ENCODE measurements around the gene UTP18.
"Not testable (repeated sequence)": the region's sequence is repeated elsewhere in the genome, so short reads cannot be mapped to it uniquely, and the experiment has no call there.

The UTP18 gene

DNA sequence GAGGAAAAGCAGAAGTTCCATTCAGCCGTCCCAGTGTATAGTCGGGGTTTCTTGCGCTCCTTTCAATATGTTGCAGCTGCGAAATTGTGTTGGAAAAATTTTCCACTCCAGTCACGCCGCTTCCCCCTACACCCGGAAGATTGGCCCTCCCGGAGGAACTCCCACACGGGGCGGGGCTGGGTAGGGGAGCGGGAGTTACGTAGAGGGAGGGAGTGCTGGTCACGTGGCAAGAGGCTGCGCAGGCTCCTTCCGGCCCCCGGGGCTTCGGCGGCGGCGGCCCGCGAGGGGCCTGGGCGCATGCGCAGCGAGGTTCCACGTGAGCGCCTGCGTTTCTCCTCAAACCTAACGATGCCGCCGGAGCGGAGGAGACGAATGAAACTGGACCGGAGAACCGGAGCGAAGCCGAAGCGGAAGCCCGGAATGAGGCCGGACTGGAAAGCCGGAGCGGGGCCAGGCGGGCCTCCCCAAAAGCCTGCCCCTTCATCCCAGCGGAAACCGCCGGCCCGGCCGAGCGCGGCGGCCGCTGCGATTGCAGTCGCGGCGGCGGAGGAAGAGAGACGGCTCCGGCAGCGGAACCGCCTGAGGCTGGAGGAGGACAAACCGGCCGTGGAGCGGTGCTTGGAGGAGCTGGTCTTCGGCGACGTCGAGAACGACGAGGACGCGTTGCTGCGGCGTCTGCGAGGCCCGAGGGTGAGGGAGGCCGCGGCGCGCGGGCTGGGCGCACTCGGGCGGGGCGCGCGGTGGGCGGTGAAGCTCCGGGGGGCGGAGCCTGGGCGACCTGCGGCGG lies at the start of gene UTP18:
UTP18 (plus strand) TSS at position 310 of the 787 bp plus-strand sequence; CDS start at position 349, 39 bp downstream.
- DNase-seq = peak; percentile 99

DNA sequence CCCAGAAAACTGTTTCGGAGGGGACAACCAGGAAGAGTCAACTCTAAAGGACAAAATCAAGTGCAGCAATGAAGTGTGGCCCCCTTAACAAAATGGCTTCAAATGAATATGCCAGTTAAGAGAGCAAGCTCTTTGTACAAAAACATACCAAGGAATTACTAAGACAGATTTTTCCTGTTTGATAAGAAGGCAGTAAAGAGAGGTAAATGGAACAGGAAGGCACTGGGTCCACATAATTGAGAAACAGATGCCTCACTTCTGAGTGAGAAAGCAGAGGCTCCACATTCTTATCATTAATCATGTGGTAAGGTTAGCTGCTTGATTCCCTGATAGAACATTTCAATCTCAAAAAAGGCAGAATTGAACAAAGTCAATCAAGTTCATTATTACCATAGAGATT lies 45.4 kb upstream of the UTP18 start:
- no peak for DNase-seq

DNA sequence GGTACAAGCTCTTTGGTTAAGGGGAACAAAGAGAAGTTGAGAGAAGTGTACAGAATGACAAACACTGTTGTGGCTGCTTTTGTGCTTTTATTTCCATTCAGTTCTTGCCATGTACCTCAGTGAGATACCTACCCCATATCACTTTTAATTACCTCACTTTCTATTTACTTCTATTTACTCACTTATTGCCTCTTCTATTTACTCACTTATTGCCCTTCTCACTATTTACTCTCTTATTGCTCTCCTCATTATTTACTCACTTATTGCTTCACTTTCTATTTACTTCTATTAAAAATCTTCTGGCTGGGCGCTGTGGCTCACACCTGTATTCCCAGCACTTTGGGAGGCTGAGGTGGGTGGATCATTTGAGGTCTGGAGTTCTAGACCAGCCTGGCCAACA lies 42.4 kb upstream of the UTP18 start:
- no peak for DNase-seq

DNA sequence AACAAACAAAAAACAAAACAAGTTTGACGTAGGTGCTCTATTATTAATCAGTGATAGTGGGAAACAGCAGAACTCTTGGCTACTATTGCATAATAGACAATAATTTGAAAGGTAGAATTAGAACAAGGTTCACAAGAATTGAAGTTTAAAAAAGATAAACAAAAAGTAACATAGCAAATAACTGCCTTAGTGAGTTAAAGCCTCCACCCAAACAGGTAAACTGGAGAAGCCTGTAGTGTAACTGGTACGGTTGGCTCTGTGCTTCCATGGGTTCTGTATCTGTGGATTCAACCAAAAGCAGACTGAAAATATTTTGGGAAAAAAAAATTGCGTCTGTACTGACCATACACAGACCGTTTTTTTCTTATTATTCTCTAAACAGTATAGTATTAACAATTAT lies 39.0 kb upstream of the UTP18 start:
- DNase-seq = no peak

DNA sequence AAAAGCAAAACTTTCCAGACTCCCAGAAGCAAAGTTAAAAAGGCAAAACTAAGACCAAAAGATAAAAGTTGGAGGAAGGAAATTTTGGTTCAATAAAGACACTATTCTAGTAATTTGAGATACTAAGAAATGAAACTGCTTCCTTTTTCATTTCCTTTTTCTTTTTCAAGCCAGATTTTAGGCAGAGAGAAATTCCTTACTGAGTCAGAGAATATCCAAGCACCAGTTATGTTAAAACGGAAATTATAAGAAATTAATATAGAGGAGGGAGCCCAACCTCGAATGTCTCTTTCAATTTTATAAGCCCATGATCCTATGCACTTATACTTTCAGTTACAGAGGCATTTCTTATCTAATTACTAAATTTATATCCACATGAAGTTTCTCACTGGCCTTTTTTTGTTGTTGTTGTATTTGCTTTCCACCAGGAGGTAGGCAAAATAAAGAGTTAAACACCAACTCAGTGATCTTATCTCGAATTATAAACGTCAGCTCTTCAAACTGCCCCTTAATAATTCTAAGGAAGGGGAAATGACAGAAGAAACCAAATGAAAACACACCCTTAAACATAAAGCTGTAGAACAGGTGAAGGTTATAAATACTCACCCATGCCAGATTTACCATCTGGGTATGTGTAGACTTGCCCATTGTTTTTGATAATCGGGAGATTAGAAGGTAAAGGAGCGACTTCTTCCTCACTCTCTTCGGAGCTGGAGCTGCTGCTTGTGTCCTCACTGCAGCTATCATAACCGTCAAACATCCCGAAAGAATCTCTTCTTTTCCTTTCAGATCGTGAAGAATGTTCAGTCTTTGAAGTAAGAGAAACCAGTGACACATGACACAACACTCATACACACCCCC lies 35.7 kb upstream of the UTP18 start:
- no peak for DNase-seq

DNA sequence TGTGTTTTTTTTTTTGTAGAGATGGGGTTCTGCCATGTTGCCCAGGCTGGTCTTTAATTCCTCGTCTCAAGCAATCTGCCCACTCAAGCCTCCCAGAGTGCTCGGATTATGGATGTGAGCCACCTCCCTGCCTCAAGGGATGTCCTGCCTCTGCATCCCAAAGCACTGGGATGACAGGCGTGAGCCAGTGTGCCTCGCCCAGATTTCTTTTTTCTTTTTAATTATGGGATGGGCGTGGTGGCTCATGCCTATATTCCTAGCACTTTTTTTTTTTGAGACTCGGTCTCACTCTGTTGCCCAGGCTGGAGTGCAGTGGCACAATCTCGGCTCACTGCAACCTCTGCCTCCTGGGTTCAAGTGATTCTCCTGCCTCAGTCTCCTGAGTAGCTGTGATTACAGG lies 34.8 kb upstream of the UTP18 start:
- not testable (repeated sequence) for DNase-seq

DNA sequence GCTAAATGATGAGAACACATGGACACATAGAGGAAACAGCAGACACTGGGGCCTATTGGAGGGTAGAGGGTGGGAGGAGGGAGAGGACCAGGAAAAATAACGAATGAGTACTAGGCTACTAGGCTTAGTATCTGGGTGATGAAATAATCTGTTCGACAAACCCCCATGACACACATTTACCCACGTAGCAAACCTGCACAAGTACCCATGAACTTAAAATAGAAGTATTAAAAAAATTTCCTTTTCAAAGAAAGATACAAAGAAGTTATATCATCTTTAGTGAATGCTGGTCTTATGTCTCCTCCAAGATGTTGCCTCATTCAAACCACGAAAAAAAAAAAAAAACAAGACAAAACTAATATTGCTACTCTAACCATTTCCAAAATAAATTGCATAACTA lies 32.2 kb upstream of the UTP18 start:
- no peak for DNase-seq

DNA sequence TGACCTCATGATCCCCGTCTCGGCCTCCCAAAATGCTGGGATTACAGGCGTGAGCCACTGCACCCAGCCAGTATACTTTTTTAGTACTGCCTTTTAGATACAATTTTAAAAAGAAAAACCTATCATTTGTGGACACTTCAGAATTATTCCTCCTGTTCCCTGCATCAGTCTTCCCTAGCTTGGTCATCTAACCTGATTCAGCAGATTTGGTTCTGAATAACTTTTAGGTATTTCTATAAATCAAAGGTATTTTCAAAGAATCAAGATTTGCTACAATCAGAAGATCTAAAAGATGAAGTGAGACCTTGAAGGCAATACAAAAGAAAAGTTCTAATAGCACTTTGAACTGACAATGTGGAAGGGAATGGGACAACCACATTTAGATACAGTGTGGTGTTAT lies 30.5 kb upstream of the UTP18 start:
- no peak for DNase-seq

DNA sequence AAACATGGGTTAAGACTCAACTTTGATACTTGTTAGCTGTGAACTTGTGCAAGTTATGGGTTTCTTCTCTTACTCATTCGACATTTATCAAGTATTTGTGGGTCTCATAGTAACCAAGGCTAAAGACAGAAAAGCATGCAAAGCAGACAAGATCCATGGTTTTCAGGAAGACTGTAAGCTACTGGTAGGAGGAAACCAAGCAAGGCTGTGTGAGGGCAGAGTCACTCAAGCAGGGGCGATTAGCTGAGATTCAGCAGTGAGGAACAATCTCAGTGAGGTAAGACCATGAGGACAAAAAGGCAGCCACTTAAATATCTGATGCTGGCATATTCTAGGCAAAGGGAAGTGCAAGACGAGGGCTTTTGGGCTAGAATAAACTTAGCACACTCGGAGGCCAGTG lies 30.0 kb upstream of the UTP18 start:
- no peak for DNase-seq

DNA sequence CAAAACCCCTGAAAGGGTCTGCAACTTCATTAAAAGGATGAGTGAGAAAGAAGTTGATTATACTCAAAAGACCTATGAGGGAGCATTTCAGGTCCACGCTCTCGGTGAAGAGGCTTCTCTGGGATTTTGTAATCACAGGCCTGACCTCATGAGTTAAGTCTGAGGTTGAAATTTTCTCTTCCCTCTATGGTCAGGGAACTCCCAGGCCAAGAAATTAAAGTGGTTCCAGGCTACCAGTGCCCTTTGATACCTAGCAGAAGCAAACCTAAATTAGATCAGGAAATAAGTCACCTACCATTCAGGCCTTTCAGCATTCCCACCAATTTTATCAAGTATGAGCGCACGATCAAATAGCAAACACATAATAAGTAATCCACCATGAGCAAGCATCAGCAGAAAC lies 28.3 kb upstream of the UTP18 start:
- no peak for DNase-seq

DNA sequence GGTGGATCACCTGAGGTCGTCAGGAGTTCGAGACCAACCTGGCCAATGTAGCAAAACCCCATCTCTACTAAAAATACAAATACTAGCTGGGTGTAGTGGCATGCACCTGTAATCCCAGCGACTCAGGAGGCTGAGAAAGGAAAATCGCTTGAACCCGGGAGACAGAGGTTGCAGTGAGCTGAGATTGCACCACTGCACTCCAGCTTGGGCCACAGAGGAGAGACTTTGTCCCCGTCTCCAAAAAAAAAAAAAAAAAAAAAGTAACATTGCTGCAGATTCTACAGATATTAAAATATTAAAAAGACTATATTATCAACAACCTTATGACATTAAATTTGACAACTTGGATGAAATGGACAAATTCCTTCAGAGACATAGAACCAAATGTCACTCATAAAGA lies 26.2 kb upstream of the UTP18 start:
- no peak for DNase-seq

DNA sequence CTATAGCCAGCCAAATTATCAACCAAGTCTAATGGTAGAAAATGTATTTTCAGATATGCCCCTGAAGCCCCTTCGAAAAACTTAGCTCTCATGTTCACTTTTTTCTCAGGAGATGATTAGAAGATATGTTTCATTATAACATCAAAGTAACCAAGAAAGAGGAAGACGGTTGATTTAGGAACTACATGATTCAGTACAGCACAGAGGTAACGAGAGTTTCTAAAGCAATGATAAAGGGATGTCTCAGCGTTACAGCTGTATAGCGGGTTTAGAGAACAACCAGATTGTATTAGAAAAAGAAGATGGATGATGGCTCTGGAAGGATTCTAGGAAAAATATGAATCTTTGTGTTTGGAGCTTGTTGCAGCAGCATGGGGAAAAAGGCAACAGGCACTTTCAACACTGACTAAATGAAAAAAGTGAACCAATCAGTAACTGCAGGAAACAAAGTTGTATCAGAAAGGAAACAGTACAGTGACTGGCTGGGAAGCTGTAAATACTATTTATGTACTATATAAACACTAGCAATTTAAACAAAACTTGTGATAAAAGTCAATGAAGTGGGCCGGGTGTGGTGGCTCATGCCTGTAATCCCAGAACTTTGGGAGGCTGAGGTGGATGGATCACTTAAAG lies 22.0 kb upstream of the UTP18 start:
- no peak for DNase-seq

DNA sequence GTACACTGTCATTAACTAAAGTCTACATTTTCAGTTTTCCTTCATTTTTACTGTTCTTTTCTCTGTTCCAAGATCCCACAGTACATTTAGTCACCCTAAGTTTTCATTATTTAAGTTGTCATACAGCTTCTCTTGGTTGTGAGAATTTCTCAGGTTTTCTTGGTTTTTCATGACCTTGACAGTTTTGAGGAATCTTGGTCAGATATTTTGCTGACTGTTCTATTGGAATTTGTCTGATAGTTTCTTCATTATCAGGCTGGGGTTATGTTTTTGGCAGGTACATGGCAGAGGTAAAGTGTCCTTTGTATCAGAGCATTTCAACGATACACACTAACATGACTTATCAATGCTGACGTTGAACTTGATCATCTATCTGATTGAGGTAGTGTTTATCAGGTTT lies 20.1 kb upstream of the UTP18 start:
- no peak for DNase-seq

DNA sequence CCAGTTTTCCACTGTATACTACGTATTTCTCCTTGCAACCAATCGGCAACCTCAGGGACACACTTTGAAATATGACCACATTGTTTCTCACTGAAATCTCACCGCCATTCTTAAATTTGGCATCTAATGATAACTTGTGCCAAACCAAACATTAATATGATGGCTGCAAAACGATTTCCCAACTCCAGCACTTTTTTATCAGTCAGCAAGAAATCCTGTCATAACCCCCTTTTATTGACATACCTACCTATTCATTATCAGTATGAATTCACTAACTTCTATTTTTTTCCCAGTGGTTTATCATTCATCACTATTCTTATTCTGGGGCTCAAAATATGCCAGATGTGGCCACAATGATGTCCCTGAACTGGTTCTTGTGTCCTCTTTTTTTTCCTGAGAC lies 16.3 kb upstream of the UTP18 start:
- no peak for DNase-seq

DNA sequence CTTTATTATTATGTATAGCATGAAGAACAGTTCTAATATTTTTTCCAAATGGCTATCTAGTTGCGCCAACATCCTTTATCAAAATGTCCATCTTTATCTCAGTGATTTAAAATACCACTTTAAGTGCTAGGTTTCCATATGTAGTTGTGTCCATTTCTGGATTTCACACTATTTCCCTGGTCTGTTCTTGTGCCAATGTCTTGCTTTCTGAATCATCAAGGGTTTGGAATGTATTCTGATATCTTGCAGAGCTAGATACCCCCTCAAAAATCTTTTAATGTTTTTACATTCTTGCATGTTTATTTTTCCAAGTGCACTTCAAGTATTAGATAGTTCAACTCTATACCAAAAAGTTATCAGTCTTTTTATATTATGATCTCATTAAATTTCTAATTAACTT lies 14.8 kb upstream of the UTP18 start:
- DNase-seq = no peak

DNA sequence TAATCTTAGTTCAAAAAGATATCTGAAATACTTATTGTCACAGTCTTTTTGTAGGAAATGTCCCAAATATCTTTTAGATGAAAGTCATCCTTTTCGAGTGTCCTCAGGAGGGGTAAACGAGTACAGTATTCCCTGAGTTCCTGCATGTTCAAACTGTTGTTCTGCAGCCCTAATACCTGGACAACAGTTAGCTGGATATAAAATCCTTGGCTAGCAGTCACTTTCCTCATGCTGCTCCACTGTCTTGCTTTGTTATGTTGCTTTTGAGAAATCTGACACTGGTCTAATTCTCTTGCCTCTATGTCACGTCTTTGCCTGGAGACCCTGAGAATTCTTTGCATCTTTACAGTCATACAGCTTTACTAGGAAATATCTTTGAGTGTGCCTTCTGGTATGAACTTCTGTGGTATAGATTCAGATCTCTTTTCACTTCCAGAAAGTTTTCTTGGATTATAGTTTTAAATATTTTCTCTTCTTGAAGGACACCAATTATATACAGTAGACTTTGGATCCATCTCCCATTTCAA lies 10.0 kb upstream of the UTP18 start:
- no peak for DNase-seq

DNA sequence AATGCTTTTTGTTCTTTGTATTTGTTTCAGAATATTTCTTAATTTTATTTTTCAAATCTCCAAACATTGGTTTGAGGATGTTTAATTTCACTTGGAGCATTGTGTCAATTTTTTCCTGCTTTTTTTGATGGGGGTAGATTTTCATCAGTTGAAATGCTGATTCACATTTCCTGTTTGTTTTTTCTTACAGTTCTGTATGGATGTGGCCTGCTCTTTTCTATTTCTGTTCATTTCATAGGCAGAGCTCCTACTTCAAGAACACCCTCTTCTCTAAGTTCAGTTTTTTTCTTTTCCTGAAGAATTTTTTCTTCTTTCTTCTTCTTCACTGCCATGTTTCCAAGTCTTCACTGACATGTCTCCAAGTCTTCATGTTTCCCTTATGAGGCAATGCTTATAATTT lies 9.3 kb upstream of the UTP18 start:
- DNase-seq = no peak

DNA sequence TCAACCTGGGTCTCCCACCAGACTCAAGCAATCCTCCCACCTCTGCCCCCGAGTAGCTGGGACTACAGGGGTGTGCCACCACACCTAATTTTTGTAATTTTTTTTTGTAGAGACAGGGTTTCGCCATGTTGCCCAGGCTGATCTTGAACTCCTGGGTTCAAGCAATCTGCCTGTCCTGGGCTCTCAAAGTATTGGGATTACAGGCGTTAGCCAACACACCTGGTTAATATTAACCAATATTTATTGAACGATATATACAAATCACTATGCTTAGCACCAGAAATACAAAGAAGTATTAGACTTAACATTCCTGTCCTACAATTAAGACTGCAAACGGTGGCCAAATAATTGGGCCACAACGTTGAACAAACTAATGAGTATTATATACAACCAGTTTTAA lies 4.7 kb upstream of the UTP18 start:
- DNase-seq = no peak

DNA sequence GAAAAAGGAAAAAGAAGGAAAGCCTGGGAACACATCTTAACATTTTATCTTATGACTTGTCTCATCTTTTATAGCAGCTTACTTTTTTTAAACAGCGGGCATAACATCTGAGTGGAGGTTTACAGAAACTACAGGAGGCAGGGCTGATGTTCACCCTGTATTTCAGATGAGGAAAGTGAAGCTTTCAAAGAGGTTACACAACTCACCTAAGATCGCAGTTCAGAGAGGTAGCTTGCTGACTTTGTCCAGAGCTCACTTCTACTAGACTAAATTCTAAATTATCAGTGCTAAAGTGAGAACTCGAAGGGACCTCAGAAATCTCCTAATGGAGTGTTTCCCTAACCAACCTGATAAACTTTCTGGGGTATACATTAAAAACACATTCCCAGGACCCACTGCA lies 4.2 kb upstream of the UTP18 start:
- DNase-seq = no peak

DNA sequence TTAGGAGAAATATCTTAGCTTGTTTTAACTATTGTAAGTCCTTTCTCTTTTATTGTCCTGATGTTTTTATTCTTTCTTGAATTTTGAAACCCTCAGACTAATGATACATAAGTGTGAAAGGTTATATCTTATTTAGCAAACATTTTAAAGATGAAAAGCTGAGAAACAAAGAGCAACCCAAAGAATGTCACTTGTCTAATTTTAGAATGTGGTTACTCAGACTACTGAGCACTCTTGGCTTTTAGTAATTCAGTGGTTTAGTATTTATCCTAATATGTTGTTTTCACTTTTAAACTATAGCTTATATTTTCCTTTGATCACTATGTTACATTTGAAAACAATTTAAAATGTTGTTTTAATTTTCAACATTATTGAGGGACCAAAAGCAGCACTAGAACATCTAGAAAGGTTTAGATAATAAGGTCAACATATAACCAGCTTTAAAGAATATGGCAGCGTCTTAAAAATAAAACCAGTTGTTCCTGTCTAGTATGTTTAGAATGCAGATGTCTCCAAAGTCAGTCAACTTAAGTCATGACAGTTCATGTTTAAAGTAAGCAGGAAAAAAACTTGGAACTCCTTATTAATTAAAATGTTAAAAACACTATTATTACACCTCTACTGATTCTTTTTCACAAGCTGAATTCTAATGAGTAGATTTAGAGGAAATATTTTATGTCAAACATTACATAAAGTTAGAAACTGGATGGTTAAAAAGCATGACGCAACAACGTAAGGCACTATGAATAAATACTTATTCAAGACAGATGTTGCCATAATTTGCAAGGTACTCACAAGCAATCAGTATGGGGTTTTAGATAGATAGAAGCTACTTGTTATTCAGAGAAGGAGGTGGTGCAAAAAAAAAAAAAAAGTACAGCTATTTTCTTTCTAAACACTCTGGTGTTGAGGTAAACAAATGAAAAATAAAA lies 2.9 kb upstream of the UTP18 start:
- DNase-seq = no peak

DNA sequence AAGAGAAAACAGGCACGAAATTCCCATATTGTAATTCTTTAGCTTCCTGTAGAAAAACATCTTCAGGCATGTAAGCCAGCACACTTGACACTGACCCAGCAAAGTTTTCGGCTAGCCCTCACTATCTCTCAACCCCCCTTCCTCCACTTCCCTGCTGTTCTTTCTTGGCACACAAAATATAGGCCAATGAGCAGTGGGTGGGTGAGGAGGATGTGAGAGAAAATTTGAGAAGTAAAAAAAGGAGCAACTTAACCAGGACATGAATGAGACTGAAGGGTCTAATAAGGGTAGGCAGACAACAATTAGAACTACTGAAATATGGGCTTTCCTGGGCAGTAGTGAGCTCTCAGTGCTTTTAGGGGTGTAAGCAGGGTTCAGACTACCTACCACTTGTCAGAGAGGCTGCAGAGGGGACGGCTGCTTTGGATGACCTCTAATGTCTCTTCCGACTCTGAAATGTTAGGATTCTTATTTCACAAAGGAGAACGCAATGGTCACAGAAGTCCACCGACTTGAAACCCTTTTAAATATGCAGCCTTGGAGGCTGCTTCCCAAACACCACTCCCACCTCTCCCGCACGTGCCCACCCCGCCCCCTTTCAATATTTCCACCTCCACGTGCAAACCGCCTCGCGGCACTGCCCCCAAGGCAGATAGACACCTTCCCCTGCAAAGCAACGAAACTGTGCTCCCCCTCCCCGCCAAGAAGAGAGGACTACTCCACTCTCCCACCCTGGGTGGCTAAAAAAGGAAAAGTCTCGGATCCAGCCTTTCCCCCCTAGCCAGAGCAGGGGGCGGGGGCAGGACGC lies 1.4 kb upstream of the UTP18 start:
- peak; percentile 48 for DNase-seq

Data from right forelimb (tissue), 1 donor.